ENCODE results near the gene DPM2.

Gene DPM2

DNA sequence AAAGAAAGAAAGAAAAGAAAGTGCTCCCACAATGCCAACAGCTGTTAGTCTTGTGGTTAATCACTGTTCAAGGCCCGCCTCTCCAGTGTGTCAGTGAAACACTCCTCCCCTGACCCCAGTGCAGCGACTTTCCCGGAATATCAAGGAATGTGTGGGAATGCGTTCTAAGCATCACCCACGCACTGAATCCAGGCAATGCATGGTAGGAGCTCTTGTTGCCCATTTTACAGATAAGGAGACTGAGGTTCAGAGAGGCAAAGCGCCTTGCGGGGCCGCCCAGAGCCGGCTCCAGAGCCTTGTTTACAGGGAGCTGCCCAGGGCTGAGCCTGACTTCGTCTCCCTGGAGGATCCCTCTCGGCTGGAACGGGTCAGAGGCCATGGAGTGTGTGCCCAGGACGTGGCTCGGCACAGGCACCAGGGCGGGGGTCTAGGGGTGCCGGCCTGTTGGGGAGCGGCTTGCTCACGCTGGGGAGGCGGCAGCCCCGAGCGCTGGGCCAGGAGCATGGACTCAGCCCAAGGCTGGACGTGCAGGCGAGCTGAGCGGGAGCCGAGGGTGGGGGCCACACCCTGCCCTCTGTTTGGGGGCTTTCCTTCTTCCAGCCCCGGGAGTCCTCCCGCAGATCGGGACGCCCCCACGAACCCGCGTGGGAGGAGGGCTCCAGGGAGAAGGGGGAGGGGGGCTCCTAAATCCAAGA is 39.1 kb downstream of the DPM2 start:
- DNase-seq (ENCODE audit: low spot score): no peak

GRCh38 chr9:127897193-127897692 is 40.4 kb downstream of the DPM2 start:
- no peak for DNase-seq (ENCODE audit: low spot score)

- no peak for DNase-seq (ENCODE audit: low spot score)
Measured at GRCh38 chr9:127896395-127897192, 41.1 kb downstream of the DPM2 start.

DNA sequence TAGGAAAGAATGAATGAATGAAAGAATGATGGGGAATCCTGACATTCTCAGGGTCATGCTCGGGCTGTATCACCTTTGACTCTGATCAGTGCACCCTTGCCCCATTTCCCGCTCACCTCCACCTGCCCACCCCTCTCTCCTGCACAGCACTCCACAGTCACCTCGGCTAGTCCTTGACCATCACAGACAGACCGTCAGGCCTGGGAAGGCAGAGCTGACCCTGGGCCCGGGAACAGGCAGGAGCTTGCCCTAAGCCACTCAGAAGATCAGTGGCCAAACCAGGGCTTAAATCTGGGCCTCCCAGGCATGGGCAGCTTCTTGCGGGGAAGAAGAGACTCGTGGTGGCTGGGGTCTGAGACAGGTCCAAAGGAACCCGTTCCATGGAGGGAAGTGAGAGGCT is 41.8 kb downstream of the DPM2 start:
- no peak for DNase-seq (ENCODE audit: low spot score)

DNA sequence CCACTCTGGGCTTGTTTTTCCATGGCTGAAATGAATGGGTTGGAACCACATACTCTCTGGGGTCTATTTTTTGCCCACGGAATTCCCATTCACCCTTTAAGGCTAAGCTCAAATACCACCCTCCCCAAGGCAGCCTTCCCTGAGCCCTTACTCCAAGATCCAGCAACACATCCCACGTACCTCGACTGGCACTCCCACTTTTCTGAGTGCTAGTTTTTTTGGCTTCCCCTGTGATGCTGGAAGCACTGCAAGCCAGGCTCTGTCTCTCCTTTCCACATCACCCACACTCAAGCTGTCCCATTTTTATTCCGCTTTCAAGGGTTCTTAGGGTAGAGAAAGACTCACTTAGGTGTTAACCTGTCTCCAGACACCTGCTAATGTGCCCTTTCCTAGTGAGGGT is 44.3 kb downstream of the DPM2 start:
- no peak for DNase-seq (ENCODE audit: low spot score)

GRCh38 chr9:127892831-127893230 is 44.8 kb downstream of the DPM2 start:
- DNase-seq (ENCODE audit: low spot score): no peak

- no peak for DNase-seq (ENCODE audit: low spot score)
Measured at GRCh38 chr9:127890053-127890452, 47.6 kb downstream of the DPM2 start.

- DNase-seq (ENCODE audit: low spot score): no peak
Measured at GRCh38 chr9:127887792-127888191, 49.9 kb downstream of the DPM2 start.

GRCh38 chr9:127886401-127886972 is 51.2 kb downstream of the DPM2 start:
- no peak for DNase-seq (ENCODE audit: low spot score)

- DNase-seq (ENCODE audit: low spot score): no peak
Measured at GRCh38 chr9:127885508-127886281, 52.0 kb downstream of the DPM2 start.
